ENCODE data around the gene GABBR1.
"Not testable (repeated sequence)": the region's sequence is repeated elsewhere in the genome, so short reads cannot be mapped to it uniquely, and the experiment has no call there.

The GABBR1 gene

DNA sequence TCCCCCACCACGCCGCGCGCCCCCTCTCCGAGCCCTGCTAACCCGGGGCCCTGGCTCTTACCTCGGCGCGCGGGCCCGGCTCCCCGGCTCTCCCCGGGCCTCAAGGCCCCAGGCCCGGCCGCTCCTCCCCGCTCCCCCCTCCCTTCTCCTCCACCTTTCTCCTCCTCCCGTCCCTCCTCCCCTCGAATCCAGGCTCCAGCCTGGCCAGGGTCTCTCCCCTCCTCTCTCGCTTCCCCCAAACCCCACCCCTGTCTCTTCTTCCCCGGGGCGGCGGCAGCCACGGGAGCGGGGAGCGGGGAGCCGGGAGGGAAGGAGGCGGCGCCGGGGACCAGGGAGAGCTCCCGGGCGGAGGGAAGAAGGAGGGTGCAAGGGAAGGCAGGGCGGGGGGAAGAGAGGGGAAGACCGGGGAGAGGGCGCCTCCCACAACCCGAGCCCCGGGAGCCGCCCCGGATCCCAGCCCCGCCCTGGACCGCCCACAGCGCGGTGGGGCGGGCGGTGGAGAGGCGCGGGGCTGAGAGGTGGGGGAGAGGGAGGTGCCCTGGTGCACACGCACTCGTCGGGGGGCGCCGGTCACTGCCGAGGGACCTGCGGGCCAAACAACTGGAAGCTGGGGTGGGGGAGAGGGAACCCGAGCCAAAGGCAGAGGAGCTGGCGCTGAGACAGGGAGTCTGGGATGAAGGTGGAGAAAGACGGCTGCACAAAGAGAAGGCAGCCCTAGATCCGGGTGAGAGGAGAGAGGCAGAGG lies at the start of gene GABBR1:
TSS of gene GABBR1 (minus strand) at position 395 of the 745 bp plus-strand sequence. CDS start 798 bp downstream, outside the sequence.
- FAIRE-seq (no peak), DNase-seq (ENCODE audit: low spot score) (peak; percentile 38)

- no peak for DNase-seq (ENCODE audit: low spot score)
- FAIRE-seq = no peak
Measured at GRCh38 chr6:29681811-29682210, 48.8 kb upstream of the GABBR1 start.

DNA sequence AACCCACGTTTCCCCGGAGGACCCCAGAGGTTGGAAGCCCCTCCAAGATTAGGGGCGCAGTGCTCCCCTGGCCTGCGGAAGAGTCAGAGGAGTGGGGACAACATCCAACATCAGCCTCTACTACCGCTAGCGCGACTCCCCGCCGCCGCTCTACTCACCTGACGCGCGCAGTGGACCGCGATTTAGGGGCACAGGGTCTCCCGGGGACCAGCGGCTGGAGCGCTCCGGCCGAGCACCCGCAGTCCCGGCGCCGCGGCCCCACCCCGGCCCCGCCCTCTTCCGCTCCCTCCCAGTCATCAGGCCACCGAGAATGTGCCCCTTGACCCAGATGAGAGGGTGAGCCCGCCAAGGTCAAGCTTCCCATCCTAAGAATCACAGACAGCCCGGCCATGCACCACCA lies 47.9 kb upstream of the GABBR1 start, which contains the start of gene ZFP57:
TSS of gene ZFP57 (minus strand) at position 249 of the 400 bp plus-strand sequence. CDS start 4,149 bp downstream, outside the sequence.
- FAIRE-seq (no peak), DNase-seq (ENCODE audit: low spot score) (no peak)

- no peak for DNase-seq (ENCODE audit: low spot score)
- no peak for FAIRE-seq
Measured at GRCh38 chr6:29680416-29680815, 47.4 kb upstream of the GABBR1 start.

- no peak for FAIRE-seq
- DNase-seq (ENCODE audit: low spot score) = no peak
Measured at GRCh38 chr6:29679962-29680361, 47.0 kb upstream of the GABBR1 start.

GRCh38 chr6:29678114-29678513 lies 45.1 kb upstream of the GABBR1 start:
- DNase-seq (ENCODE audit: low spot score) = no peak
- no peak for FAIRE-seq

DNA sequence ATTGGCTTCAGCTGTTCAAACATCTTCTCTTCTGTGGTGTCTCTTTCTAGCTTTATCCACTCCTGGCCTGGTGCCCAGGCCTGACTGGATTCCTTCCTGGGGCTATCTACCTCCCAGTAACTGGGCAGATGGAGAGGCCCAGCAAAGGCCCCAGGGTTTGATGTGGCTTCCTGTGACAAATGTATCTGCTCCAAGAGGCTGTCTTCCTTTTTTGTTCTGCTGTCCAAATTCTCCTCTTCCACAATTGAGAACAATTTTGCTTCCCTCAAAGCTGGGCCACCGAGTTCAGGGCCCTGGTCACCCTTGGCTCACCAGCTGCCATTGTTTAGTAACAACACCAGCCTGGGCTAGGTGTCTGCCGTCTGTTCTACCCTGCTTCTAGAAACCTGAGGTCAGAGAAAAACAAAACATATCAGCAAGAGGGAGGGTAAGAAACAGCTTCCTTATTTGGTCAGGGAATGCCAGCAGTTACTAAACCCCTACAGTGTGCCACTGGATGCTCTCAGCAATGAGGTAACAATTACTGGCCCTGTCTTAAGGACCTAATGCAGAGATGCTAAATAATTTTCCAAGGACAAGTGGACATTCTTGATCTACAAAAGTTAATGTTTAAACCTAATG lies 44.1 kb upstream of the GABBR1 start:
- DNase-seq (ENCODE audit: low spot score) (no peak), FAIRE-seq (no peak)

- DNase-seq (ENCODE audit: low spot score) (no peak), FAIRE-seq (no peak)
Measured at GRCh38 chr6:29675561-29675960, 42.6 kb upstream of the GABBR1 start.

GRCh38 chr6:29674008-29674407 lies 41.0 kb upstream of the GABBR1 start:
- no peak for FAIRE-seq

GRCh38 chr6:29673161-29673560 lies 40.2 kb upstream of the GABBR1 start:
- DNase-seq (ENCODE audit: low spot score) = no peak
- no peak for FAIRE-seq

More at GRCh38 chr6:29674008-29674407, 41.0 kb upstream of the GABBR1 start:
- DNase-seq (ENCODE audit: low spot score) = no peak

- FAIRE-seq; DNase-seq (ENCODE audit: low spot score): not testable (repeated sequence)
Measured at GRCh38 chr6:29672116-29672515, 39.1 kb upstream of the GABBR1 start.

GRCh38 chr6:29671026-29671425 lies 38.0 kb upstream of the GABBR1 start:
- DNase-seq (ENCODE audit: low spot score) (no peak), FAIRE-seq (no peak)

DNA sequence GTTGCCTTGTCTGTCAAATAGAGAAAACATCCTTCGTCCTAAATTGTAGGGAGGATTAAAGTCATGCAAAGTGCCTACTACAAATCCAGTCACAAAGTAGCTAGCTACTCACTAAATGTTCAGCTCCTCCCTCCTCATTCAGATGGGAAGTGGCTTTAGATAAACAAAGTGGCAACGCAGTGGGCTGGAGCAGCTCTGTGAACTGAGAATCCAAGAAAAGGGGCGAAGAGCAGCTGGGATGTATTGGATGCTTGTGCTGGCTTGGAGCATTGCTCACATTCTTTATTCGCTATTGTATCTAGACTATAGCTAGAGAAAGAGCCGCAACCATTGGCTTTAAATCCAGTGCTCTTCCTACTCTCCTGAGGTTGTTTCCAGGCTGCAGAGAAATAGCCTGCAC lies 34.2 kb upstream of the GABBR1 start:
- no peak for FAIRE-seq
- DNase-seq (ENCODE audit: low spot score) = no peak

- no peak for DNase-seq (ENCODE audit: low spot score)
- FAIRE-seq = no peak
Measured at GRCh38 chr6:29666826-29667130, 33.8 kb upstream of the GABBR1 start.

- no peak for FAIRE-seq
Measured at GRCh38 chr6:29665942-29666825, 33.2 kb upstream of the GABBR1 start.

DNA sequence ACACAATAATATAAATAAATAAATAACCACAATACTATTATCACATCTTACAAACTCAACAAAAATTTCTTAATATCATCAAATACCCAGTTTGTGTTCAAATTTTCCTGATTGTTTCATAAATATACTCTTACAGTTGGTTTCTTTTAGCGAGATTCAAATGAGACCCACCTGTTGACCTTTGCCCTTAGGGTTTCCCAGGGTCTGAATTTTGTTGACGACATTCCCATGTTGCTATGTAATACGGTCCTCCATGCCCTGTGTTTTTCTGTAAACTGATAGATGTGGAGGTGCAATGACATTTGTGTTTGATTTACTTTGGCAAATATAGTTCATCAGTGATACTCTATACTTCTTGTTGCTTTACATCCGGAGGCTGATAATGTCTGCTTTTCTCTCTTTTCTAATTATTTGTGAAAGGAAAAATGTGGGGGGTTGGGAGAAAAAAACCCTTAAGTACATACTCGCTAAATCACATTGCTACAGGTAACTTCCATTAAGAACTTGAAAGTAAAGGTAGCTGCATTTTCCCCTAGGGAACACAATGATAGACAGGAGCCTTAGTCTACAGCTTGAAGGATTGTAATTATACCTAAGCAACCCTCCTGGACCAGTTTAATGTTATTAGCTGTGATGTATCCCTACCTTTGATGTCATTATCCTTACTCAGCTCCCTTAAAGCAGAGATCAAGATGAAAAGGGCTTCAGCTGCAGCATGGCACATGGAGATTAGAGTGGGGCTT lies 30.5 kb upstream of the GABBR1 start:
- DNase-seq (ENCODE audit: low spot score) = no peak
- no peak for FAIRE-seq

More at GRCh38 chr6:29665942-29666825, 33.2 kb upstream of the GABBR1 start:
- no peak for DNase-seq (ENCODE audit: low spot score)

- not testable (repeated sequence) for FAIRE-seq; DNase-seq (ENCODE audit: low spot score)
Measured at GRCh38 chr6:29661502-29662141, 28.6 kb upstream of the GABBR1 start.

DNA sequence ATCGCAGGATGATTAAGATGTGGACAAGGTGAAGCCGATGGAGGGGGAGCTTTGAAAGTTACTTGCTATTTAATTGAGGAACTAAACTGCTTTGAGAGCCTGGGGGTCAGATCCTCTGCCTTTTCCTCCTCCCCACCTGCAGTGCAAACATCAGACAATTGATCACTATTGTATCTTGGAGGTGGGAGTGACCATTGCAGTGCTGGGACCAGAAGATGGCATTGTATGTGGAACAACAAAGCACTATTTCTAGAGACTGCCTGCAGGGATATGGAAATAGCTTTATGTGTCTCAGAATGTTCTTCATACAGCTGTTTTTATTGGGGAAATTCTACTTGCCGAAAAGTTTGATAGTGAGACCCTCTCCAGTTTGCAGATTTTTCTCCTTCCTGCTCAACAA lies 28.1 kb upstream of the GABBR1 start:
- FAIRE-seq = no peak
- no peak for DNase-seq (ENCODE audit: low spot score)

GRCh38 chr6:29656798-29657197 lies 23.8 kb upstream of the GABBR1 start, which contains the start of gene MOG:
Gene MOG (plus strand): TSS chr6:29657092. CDS start chr6:29657210, 118 bp downstream.
- DNase-seq (ENCODE audit: low spot score) (no peak), FAIRE-seq (no peak)

DNA sequence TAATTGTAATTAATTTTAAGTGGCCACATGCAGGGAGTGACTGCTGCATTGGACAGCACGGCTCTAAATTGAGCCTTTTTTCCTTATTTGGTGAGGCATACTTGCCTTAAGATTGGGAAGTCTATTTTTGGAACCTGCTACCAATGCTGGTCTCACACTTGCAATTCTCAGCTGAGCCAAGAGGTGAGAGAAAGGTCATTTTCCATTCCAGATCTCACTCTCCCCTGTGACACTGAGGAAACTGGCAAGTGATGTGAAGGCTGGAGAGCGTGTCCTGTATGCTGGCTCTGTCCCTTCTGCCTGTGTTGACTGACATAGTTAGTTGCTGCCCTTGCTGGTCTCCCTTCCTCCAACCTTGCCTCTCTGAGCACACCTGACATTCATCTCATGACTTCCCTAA lies 23.2 kb upstream of the GABBR1 start:
- DNase-seq (ENCODE audit: low spot score) (no peak), FAIRE-seq (no peak)

DNA sequence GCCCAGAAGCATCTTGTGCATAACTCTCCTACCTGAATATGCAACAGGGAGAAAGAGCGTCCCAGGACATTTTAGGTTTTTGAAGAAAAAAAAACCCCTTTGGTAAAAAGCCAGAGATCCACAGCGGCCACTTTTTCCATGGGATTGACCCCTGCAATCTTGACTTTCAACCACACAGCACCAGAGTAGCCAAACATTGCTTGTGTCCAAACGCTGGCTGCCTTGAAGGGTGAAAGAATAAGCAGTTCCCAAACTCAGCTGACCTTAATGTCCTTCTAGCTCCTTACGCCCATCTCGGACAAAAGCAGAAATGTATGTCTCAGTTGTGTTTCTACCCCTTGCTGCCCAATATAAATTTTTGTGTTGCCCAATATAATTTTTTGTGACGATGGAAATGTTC lies 22.7 kb upstream of the GABBR1 start:
- FAIRE-seq = no peak
- DNase-seq (ENCODE audit: low spot score) = no peak

Data from RCC 7860 (cell line).